Astrocyte of the spinal cord (primary cell): ENCODE data around the gene SNF8.

ENCODE experiments used
- DNase-seq: peaks from one replicate; pipeline ENCODE4 v3.0.0; 2011; ENCODE audit warnings: low read depth, low spot score
- H3K4me3 ChIP-seq: 2 replicates; pipeline ENCODE4 v1.5.1; 2011; ENCODE audit warnings: low read depth, mild to moderate bottlenecking, low read length, moderate library complexity
- in situ Hi-C: cut with HindIII; loops from 2 replicates; pipeline ENCODE4 v1.10.0; 2017; ENCODE audit warnings: low sequenced_read_pairs
- TF ChIP-seq, protein P1 (sequence below): IDR thresholded peaks from 2 replicates; pipeline ENCODE4 v1.5.1; 2012; ENCODE audit warnings: low read depth, mild to moderate bottlenecking, low read length, inconsistent platforms

SNF8 gene

DNA sequence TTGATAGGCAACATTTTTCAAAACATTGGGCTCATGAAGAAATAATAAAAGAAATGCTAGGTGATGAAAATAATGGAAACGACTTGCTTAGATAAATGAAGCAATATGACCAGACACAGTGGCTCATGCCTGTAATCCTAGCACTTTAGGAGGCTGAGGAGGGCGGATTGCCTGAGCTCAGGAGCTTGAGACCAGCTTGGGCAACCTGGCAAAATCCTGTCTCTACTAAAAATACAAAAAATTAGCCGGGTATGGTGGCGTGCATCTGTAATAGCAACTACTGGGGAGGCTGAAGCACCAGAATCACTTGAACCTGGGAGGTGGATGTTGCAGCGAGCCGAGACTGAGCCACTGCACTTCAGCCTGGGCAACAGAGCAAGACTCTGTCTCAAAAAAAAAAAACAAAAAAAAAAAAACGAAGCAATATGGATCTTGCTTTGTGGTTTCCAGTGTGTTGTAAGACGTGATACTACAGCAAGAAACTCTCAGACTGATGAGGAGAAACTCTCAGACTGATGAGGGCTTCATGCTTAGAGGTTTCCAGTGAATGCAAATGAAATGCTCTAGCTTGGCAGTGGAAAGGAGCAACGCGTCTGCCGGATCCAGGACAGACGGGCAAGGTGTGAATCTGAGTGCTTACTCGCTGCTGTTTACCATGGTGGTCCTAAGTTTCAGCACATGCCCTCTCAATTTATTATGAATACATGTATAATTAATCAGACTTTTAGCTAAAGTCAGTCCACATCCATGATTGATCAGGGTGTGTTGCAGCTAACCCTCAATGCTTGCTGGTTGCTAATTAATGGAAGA is 41.0 kb upstream of the SNF8 start:
- no peak for DNase-seq
- no peak overlapping the region for H3K4me3 ChIP-seq
- TF ChIP-seq, protein P1, sequence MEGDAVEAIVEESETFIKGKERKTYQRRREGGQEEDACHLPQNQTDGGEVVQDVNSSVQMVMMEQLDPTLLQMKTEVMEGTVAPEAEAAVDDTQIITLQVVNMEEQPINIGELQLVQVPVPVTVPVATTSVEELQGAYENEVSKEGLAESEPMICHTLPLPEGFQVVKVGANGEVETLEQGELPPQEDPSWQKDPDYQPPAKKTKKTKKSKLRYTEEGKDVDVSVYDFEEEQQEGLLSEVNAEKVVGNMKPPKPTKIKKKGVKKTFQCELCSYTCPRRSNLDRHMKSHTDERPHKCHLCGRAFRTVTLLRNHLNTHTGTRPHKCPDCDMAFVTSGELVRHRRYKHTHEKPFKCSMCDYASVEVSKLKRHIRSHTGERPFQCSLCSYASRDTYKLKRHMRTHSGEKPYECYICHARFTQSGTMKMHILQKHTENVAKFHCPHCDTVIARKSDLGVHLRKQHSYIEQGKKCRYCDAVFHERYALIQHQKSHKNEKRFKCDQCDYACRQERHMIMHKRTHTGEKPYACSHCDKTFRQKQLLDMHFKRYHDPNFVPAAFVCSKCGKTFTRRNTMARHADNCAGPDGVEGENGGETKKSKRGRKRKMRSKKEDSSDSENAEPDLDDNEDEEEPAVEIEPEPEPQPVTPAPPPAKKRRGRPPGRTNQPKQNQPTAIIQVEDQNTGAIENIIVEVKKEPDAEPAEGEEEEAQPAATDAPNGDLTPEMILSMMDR: no peak
- in situ Hi-C loops: no loop called here

DNA sequence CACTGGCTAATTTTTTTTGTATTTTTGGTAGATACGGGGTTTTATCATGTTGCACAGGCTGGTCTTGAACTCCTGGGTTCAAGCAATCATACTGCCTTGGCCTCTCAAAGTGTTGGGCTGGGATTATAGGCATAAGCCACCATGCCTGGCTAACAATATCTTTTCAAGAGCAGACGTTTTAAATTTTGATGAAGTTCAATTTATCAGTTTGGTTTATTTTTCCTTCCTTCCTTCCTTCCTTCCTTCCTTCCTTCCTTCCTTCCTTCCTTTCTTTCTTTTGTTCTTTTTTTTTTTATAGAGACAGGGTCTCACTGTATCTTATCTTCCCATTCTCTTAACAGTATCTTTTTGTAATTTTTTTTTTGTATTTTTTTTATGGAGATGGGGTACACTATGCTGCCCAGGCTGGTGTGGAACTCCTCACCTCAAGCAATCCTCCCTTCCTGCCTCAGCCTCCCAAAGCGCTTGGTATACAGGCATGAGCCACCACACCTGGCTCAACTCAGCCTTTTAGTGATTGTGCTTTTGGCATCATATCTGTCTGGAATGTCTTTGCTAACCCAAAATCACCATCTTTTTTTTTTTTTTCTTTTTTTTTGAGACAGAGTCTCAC is 37.4 kb upstream of the SNF8 start:
- H3K4me3 ChIP-seq: no peak overlapping the region
- in situ Hi-C loops: no loop called here
- no peak for DNase-seq
- TF ChIP-seq, protein P1: no peak

DNA sequence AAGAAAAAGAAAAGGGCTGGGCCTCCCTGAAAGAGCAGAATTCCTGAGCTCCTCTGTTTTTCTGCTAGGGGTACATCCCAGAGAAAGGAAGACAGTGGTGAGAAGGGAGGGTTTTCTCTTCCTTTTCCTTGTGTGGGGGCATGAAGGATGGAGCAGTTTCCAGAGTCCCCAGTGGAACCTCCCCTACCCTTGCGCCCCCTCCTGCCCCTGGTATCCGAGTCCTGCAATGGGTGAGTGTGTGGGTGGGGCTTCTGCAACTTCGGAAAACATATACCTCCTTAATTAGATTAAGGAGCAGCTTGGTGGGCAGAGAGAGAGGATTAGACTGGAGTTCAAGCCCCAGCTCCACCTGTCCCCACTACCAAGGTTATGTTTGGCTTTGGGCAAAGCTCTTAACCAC is 29.2 kb upstream of the SNF8 start:
- TF ChIP-seq, protein P1: no peak
- in situ Hi-C loops: no loop called here

DNA sequence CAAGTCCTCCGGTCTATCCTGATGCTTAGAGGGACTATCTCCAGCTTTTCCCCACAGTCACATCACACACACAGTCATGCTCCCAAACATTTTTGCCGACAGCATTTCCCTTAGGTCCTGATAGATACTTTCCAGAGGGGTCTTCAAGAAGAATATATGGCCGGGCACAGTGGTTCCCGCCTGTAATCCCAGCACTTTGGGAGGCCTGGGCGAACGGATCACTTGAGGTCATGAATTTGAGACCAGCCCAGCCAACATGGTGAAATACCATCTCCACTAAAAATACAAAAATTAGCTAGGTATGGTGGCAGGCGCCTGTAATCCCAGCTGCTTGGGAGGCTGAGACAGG is 28.1 kb upstream of the SNF8 start:
- DNase-seq: no peak
- no peak overlapping the region for H3K4me3 ChIP-seq
- in situ Hi-C loops: no loop called here
- TF ChIP-seq, protein P1: no peak

More for the DNA sequence above, 29.2 kb upstream of the SNF8 start:
- no peak overlapping the region for H3K4me3 ChIP-seq
- no peak for DNase-seq

DNA sequence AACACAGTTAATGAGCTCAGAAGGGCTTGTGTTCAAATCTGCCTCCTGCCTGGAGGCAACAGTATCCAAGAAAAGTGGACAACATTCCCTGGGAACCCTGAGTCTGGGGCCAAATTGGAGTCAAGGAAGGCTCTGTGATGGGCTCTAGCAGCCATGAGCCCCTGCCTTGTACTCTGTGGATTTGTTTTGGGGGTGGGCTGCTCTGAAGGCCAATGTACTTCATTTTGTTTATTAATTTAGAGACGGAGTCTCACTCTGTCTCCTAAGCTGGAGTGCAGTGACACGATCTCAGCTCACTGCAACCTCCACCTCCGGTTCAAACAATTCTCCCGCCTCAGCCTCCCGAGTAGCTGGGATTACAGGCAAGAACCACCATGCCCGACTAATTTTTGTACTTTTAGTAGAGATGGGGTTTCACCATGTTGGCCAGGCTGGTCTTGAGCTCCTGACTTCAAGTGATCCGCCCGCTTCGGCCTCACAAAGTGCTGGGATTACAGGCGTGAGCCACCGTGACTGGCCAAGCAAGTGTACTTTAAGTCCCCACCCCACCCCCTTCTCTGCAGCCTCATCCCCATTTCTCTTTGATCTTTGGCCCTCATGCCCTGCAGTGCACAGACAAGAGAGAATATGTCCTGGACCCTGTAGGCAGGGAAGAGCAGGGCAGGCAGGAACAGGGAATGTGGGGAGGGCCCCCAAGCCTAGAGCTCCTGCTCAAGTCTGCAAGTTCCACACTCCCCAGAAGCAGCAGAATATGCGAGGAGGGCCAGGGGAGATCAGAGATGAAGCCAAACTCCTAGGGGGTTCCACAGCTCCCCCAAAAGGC is 26.4 kb upstream of the SNF8 start:
- TF ChIP-seq, protein P1: no peak
- in situ Hi-C loops: no loop called here
- DNase-seq: no peak
- no peak overlapping the region for H3K4me3 ChIP-seq

DNA sequence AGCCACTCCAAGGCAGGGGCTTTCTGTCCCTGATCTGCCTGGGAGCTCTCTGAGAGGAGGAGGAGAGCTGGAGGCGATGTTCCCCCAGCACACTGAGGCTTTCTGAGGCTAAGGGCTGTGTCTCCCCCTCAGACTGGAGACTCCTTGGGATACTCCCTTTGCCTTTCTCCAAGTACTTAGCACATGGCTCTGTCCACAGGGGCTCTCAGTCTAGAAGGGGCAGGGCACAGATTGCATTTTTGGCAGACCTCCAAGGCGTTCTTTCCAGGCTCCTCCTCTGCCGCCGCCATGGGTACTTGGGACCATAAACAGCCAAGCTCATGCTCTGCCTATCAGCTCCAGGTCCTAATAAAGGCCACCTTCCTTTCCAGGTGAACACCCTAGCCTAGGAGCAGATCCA is 25.6 kb upstream of the SNF8 start:
- in situ Hi-C loops: no loop called here
- no peak for DNase-seq
- TF ChIP-seq, protein P1: no peak
- no peak overlapping the region for H3K4me3 ChIP-seq
